ENCODE data around the gene IL16. TPM values are rescaled to one million over a fixed set of nuclear protein-coding genes. Genes with fewer than 3 reads are reported as not detected.
A peak's percentile ranks its signal among the peaks of the same experiment; 100 is the strongest.

Gene IL16
- polyA plus RNA-seq, 2 of the 4 experiments (the other 2 are of a cell fraction) = 0.09 TPM; not detected in 1

GRCh38 chr15:81216422-81216821, 19.7 kb downstream of the IL16 start:
- TF ChIP-seq TFCP2L1 (CRISPR knock-in tag; IDR thresholded peaks at IDR 0.05) = no peak
- TF ChIP-seq NR3C1 (IDR thresholded peaks at IDR 0.05) = no peak
- no peak for TF ChIP-seq HOXB13 (CRISPR knock-in tag; IDR thresholded peaks at IDR 0.05; ENCODE audit: low read depth)
- no peak for TF ChIP-seq PBX3 (IDR thresholded peaks at IDR 0.05)
- no peak for TF ChIP-seq ZC3H11A (IDR thresholded peaks at IDR 0.05)
- no peak for TF ChIP-seq SMC3 (IDR thresholded peaks at IDR 0.05)
- TF ChIP-seq FOSL2 (IDR thresholded peaks at IDR 0.05) = no peak
- TF ChIP-seq FOSL2 (CRISPR knock-in tag; IDR thresholded peaks at IDR 0.05) = no peak
- no peak for TF ChIP-seq MAFK (IDR thresholded peaks at IDR 0.05; ENCODE audit: partially characterized antibody)
- TF ChIP-seq CHD4 (IDR thresholded peaks at IDR 0.05; ENCODE audit: borderline replicate concordance) = no peak
- FAIRE-seq = no peak
- WGBS (ENCODE audit: missing lambda C conversion rate) = 27% methylated on average over 2 of the region's 3 CpGs
- H3K27ac ChIP-seq = no peak overlapping the region
- no peak for ATAC-seq
- no peak overlapping the region for H3K4me2 ChIP-seq
- ChIA-PET CTCF (interaction anchor here (0.7 to 1.3 kb wide), 5 partner anchors 9 to 50 kb away, joined by 3 to 4 read pairs (median 3); no protein-coding TSS in a partner anchor), POLR2A (no interaction called here)
- DNase-seq (ENCODE audit: low read depth in 1 of 2, low spot score in 1 of 2) = no peak
- H3K4me3 ChIP-seq = no peak overlapping the region
- peaks cover 5% of the 10 kb centered on the region; the same call in 2 of the 3 replicates for H3K9me3 ChIP-seq
- no peaks in the 10 kb centered on the region for H3K4me1 ChIP-seq

GRCh38 chr15:81221449-81221848, 24.8 kb downstream of the IL16 start:
- Histone ChIP-seq H3K4me1 (no peaks in the 10 kb centered on the region), H3K4me3 (no peak overlapping the region), H3K4me2 (no peak overlapping the region), H3K27ac (no peak overlapping the region), H3K9me3 (no peaks in the 10 kb centered on the region)
- DNase-seq (ENCODE audit: low read depth in 1 of 2, low spot score in 1 of 2) = no peak
- TF ChIP-seq MAZ (IDR thresholded peaks at IDR 0.05; ENCODE audit: borderline replicate concordance, low read depth, low read length) (no peak), EHMT2 (IDR thresholded peaks at IDR 0.05; ENCODE audit: low read depth) (no peak), ZFP36 (IDR thresholded peaks at IDR 0.05; ENCODE audit: borderline replicate concordance, partially characterized antibody) (no peak), BCL3 (IDR thresholded peaks at IDR 0.05) (no peak), MYC (IDR thresholded peaks at IDR 0.05; ENCODE audit: borderline replicate concordance, low read length) (no peak), ZC3H11A (IDR thresholded peaks at IDR 0.05) (no peak), FOSB (CRISPR knock-in tag; IDR thresholded peaks at IDR 0.05) (no peak), ELK1 (IDR thresholded peaks at IDR 0.05; ENCODE audit: low read depth, low read length) (no peak), FOSL2 (IDR thresholded peaks at IDR 0.05) (no peak), FOSL2 (CRISPR knock-in tag; IDR thresholded peaks at IDR 0.05) (no peak)
- POLR2A ChIA-PET = no interaction called here
- WGBS (ENCODE audit: missing lambda C conversion rate) = 0% methylated on average over 1 of the region's 1 CpG
- CTCF ChIA-PET = interaction anchor here (1.2 to 1.5 kb wide), 2 partner anchors 45 to 53 kb away, joined by 3 read pairs; no protein-coding TSS in a partner anchor
- no peak for FAIRE-seq
- ATAC-seq = no peak

- FAIRE-seq (no peak), DNase-seq (ENCODE audit: low read depth in 1 of 2, low spot score in 1 of 2) (no peak), ATAC-seq (peak in 1 of 2 experiments; percentile 55; a peak in 1 of 6 replicates)
- Histone ChIP-seq H3K4me1 (no peaks in the 10 kb centered on the region), H3K4me2 (no peak overlapping the region), H3K4me3 (no peak overlapping the region), H3K9me3 (no peaks in the 10 kb centered on the region), H3K27ac (no peak overlapping the region)
- 6% methylated on average over 3 of the region's 3 CpGs for WGBS (ENCODE audit: missing lambda C conversion rate)
- ChIA-PET CTCF (no interaction called here), POLR2A (no interaction called here)
- TF ChIP-seq REST (IDR thresholded peaks at IDR 0.05) = no peak
- TF ChIP-seq KDM1A (IDR thresholded peaks at IDR 0.05; ENCODE audit: low read depth) = no peak
- TF ChIP-seq CBX2 (IDR thresholded peaks at IDR 0.05; ENCODE audit: borderline replicate concordance, low read depth) = no peak
Observed at GRCh38 chr15:81222007-81222406, 25.3 kb downstream of the IL16 start.
